HG02571 (cell line): ENCODE results near the gene KLF6.

Source experiments
- ATAC-seq: cut with Tn5 transposase; IDR thresholded peaks from one replicate; pipeline ENCODE4 v1.9.1; 2021; ENCODE audit warnings: mild to moderate bottlenecking, moderate library complexity; ENCODE audit not compliant: unreplicated experiment

Gene KLF6

GRCh38 chr10:3812141-3812540 is 27.1 kb upstream of the KLF6 start:
- ATAC-seq = no peak

DNA sequence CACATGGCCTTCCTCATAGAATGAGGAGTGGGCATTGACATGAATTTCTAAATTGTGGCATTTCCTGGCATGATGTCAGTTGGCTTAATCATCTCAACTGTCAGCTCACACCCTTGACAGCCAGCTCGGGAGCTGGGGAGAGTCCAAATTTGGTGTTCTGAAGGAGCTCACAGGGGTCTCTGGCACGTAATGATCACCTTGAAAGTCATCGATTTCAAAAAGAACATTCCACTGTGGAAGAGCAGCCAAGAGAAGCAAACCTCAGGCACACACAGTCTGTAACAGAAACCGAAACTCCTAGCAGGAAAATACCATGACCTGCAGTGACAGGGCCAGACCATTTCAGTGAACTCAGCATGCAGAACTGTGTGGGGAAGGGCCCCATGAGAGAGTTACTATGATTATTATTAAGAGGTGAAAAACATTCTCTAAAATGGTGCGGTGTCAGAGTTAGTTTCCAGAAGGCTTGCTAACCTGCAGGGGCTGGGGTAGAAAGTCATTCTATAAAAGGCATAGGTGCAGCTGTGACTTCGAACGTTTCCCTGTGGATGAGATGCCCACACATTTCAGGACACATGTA is 26.4 kb upstream of the KLF6 start:
- peak; percentile 75 for ATAC-seq

DNA sequence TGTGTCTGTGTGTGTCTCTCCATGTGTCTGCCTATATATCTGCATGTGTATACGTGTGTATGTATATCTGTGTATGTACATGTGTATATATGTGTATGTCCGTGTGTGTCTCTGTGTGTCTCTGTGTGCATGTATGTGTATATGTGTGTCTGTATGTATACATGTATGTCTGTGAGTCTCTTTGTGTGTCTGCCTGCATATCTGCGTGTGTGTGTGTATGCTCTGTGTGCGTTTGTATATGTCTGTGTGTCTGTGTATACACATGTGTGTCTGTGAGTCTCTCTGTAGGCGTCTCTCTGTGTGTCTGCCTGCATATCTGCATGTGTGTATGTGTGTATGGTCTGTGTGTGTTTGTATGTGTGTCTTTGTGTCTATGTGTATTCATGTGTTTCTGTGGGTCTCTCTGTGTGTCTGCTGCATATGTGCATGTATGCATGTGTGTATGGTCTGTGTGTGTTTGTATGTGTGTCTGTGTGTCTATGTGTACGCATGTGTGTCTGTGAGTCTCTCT is 23.7 kb upstream of the KLF6 start:
- no peak for ATAC-seq

DNA sequence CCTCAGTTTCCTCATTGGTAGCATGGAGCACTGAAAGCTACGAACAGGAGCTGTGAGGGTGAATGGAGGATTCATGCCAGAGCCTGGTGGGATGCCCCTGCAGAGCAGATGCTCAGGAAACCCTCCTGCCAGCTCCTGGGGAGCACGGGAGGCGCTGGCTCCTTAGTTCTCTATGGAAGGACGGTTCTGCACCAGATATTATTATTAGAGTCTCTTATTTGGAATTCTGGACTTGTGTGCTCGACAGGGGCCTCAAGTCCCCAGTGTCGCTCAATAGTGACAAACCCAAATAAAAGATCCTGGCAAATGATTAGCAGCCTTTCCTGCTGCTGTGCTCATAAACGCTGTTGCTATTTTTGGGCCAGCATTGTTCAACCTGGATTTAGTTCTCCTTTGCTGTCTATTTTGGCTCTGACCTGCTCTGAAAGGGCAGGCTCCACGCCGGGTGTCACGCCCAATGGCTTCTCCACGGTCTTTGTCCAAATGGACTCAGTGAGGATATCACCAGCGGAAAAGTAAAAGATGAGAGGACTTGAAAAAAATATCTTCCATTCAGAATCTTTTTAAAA is 23.0 kb upstream of the KLF6 start:
- ATAC-seq = no peak

DNA sequence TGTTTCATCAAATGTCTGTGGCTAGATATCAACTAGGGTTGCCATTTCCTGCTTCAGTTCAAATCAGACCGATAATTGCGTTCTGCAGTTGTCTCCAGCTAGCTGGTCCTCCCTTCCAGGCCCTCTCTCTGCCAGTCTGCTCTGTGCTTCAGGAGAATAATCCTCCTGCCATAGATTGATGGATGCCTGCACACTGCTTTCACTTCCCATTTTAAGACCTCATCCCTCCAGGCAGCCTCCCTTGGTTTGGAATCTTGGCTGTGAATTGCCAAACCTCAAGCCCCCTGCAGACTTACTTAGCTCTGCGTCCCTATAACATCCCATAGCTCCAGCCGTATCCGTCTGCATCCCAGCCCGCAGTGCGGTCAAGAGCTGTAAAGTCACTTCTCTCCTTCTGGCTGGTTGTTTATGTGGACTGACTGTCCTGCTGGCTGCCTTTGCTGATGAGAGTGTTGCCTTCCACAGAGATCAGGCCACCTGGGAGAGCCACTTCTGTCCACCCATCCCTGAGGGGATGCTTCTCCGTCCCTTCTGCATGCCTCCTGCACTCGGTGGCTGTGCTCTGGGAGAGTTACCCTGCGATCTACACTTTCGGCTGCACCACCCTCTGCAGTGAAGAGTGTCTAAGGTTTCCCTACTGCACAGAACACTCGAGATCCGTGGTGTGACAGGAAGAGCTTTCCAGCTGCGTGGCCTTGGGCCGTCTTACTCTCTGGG is 22.4 kb upstream of the KLF6 start:
- ATAC-seq = no peak

GRCh38 chr10:3806603-3807002 is 21.6 kb upstream of the KLF6 start:
- ATAC-seq = no peak

- ATAC-seq = peak; percentile 43
These were observed 20.9 kb upstream of the KLF6 start for GRCh38 chr10:3805791-3806461.

DNA sequence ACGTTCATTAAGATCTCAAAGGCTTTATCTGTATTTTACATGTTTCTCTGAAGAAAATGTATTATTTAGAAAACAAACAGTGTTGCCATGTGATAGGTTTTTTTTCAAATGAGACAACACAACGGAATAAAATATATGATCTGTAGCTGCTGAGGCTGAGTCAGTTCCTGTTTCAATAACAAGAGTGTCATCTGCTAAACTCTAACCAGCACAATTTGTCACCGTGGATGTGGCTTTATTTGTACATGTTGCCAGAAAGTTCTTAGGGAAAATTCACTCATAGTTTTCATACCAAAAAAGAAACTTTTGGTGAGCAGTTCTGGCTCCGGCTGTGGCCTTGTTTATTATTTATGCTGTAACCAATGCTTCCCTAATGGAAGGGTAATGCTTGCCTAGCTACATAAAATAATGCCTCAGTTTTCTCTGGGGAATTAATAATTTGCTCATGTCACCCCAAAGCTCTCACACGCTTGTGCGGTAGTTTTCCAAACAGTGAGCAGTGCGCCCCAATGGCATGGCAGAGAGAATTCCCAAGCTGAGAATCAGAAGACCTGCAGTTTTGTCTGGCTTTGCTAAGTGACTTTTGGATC is 20.3 kb upstream of the KLF6 start:
- ATAC-seq = no peak

DNA sequence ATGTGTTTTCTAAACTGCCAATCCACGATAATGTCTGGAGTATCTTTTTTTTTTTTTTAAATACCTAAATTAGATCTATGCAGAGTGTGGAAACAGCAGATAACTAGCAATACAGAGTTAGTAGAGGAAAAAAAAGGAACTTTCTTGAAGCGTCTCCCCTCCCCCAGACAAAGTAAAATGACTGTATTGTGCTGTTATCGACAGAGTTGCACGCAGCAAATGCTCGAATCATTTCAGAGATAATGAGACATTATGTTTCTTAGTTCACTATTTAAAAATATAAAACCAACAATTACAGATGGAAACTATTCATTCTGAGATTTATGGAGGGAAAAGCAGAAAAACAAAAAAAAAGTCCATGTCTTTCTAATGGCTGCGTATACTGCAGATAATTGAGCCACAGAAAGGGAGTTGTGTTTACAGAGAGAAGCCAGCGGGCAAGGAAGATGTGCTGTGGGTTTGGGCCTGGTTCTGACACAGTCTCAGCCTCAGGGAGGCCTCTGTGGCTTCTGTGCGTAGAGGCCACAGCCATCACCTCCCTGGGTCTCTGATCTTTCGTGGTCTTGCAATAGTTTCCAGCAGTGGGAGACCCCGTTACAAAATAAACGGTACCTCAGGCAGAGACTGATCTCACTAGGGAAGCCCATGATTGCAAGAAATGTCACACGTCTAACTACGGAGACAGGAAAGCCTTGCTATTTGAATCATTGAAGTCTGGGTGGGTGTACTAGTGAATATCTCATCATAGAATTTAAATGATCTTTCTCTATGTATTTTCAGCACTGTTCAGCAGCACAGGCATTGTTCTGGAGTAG is 19.1 kb upstream of the KLF6 start:
- ATAC-seq = no peak

DNA sequence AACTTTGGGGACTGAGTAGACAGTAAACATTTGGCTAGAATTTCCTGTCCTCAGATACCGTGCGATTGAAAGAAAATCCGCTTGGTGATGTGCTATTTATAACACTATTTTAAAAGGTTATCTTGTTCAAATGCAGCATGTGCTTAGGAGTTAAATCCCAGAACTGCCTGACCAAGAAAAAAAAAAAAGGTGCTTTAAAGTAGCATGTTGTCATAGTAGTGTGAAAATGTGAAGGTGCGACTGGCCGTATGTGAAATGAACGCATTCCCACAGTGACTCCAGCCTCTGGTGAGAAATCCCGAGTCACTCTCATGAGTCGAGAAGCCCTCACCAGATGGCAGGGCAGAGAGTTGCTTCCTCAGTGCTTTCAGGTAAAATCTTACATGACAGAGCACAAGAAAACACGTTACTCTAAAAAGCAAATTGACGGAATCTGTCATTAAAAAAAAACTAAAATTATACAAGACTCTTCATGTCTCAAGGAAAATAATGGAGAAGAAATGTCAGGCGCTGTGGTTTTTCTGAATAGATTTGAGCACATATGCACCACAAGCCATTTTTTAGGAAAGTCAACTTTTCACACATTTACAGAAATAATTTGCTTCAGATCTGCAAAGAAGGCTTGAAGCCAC is 18.4 kb upstream of the KLF6 start:
- ATAC-seq = no peak

GRCh38 chr10:3802526-3803265 is 17.7 kb upstream of the KLF6 start:
- no peak for ATAC-seq

DNA sequence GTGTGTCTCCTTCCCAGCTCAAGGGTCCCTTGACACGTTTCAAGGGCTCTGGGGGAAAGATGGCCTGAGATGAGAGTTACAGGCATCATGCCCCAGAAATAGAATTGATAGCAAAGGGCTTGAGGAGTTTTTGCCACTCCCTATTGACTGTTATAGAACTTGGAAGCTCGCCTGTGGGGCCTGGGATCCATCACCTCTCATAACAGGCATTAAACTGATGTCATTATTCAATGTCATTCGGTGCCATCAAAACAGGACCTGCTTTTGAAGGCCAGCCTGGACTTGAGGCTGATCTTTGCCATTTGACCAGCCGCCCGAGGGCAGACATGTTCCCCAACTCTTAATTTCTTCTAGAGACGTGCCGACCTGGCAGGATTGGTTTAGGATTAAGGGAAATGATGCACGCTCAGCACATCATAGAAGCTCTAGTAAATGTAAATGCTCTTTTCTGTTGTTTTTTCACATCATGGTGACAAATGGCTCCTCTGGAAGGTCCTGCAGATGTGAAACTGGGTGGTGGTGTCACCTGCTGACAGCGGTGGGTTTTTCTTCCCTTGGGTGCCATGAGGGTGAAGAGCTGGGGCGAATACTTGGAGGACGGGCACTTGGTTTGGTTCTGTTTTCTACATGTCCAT is 16.7 kb upstream of the KLF6 start:
- no peak for ATAC-seq

DNA sequence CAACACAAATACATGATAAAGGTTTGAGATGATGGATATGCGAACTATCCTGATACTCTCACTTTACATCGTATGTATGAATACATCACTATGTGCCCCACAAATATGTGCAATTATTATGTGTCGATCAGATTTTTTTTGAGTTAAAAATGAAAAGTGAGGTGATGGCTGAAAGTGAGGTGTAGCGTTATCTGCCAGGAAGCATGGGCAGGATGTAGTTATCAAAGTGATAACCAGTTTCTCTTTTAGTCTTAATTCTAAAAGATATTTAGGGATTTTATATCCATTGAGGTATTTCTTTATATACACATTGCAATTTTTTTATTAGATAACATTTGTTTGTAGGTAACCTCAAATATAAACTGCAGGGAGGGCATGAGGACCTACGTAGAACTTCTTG is 15.6 kb upstream of the KLF6 start:
- no peak for ATAC-seq

DNA sequence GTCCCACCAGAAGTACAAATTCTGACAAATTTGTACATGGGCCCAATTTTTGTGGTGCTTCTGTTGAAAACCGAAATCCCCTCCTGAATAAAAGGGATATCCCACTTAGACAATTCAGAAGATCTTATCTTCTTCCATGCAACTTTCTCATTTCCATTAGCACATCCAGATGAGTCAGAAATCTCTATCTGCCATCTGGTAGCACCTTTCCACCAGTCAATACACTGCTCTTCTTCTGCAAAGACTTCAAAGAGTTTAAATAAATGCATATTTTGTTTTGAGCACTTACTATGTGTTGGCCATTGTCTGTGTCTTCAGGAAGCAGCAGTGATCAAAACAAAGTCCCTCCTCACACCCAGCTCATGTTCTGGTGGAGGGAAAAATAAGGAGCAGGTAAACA is 12.7 kb upstream of the KLF6 start:
- no peak for ATAC-seq

- ATAC-seq = no peak
These were observed 8.5 kb upstream of the KLF6 start for GRCh38 chr10:3793553-3793952.

DNA sequence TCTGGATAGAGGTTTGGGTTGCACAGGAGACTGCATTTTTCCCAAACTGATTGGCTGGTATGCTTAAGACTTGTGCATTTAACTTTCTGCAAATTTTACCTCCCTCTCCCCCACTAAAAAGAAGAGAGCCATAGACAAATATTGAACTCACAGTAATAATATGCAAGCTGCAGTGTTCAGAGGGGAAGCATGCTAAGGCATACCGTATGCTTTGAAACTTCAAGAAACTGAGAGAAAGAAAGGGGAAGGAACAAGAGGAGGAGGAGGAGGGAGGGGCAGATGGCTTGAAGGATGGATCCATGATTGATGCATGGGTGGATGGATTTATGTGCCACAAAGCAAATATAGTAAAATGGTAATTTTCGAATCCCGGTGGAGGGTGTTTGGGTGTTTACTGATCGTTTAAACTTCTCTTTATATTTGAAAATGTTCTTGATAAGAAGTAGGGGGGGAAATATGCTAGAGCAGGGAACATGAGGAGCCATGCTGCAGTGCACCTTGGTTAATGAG is 7.8 kb upstream of the KLF6 start:
- ATAC-seq = no peak

DNA sequence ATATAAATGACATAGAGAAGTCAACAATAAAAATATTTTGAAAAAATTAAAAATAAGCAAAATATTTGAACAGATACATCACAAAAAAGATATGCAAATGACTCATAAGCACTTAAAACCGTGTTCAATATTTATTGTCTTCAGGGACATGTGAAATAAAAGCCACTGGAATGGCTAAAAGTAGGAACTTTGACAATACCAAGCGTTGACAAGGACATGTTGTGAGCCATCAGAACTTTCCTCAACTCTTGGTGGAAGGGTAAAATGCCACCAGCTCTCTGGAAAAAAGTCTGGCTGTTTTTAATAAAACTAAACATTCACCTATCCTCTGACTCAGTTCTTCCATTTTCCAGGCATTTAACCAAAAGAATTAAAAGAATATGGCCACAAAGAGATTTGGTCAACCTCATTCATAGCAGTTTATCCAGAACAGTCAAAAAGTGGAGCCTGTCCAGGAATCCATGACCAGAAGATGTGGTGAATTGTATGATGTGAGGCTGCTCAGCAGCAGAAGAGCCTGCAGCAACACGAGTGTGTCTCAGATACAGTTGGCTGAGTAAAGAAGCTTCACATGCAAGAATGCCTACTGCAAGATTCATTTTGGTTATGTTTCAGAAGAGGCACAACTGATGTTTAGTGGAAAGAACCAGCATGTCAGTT is 7.1 kb upstream of the KLF6 start:
- ATAC-seq = no peak

DNA sequence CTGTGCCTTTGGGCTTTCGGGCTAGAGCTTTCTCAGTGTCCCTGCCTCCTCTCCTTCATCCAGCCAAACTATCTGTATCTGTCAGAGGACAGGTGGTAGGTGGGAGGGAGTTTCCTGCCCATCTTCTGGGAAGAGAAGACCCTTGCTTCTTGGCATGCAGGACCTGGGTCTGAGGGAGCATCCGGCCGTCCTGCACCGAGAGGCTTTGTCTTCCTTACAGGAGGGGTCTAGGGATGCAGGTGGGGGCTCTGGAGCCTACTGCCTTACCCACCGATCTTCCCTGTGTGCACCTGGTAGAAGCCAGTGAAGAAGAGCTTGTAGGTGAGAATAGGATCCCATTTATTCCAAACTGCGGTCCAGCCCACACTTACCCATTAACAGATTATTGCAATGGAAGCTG is 5.8 kb upstream of the KLF6 start:
- ATAC-seq = no peak
